ENCODE measurements around the gene TOP3A. TPM values are rescaled to one million over a fixed set of nuclear protein-coding genes. Genes with fewer than 3 reads are reported as not detected.

TOP3A gene
- total RNA-seq, 6 experiments from 2014 or later, result 23.0 to 26.4 (median 24.0) TPM

DNA sequence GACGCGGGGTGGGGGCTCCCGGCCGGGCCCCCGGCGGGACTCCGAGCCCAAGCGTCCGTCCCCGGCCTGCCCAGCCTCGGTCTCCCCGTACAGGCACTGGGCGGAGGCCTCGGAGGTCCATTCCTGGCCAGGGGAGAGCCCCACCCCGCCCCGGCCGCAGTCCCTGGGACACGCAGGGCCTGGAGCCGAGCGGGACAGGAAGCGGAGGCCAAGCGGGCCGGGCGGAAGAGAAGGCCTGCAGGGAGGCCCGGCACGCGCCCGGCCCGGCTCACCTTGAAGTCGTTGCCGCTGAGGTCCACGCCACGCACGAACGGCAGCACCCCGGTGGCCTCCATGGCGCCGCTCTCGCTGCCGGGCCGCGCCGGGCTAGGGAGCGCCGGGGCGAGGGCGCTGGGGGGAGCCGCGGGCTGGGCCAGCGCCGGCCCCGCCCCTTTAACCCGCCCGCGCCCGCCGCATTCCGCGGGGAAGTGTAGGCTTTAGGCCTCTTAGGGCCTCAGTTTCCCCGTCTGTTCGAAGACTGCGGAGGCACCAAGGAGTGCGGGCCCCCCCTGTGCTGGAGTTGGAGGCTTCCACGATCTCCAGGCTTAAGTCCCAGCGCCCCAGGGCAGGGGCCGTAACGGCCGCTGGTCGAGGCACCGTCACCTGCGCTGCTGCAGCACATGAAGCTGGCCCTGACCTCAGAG lies 56.3 kb downstream of the TOP3A start, which contains the start of gene FLII:
FLII (minus strand) TSS at position 383 of the 683 bp plus-strand sequence; CDS start at position 335, 48 bp downstream.
- Mint-ChIP-seq H3K4me1 (ENCODE audit: low read depth) (peaks cover 33% of the 10 kb centered on the region), H3K9me3 (no peaks in the 10 kb centered on the region), H3K4me3 (peak within 1 kb of the TSS; percentile 100), H3K27ac (peak within 1 kb of the TSS; percentile 98), H3K27me3 (ENCODE audit: insufficient read depth) (no peaks in the 10 kb centered on the region; the same call in 1 of the 2 replicates), H3K36me3 (ENCODE audit: low read depth) (no peaks in the 10 kb centered on the region; the same call in 1 of the 2 replicates)
- TF ChIP-seq, protein P1, sequence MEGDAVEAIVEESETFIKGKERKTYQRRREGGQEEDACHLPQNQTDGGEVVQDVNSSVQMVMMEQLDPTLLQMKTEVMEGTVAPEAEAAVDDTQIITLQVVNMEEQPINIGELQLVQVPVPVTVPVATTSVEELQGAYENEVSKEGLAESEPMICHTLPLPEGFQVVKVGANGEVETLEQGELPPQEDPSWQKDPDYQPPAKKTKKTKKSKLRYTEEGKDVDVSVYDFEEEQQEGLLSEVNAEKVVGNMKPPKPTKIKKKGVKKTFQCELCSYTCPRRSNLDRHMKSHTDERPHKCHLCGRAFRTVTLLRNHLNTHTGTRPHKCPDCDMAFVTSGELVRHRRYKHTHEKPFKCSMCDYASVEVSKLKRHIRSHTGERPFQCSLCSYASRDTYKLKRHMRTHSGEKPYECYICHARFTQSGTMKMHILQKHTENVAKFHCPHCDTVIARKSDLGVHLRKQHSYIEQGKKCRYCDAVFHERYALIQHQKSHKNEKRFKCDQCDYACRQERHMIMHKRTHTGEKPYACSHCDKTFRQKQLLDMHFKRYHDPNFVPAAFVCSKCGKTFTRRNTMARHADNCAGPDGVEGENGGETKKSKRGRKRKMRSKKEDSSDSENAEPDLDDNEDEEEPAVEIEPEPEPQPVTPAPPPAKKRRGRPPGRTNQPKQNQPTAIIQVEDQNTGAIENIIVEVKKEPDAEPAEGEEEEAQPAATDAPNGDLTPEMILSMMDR (IDR thresholded peaks at IDR 0.05), result 0 out of 2 replicates have a peak, but pooled peaks have one; percentile 4
- DNase-seq, result no peak

DNA sequence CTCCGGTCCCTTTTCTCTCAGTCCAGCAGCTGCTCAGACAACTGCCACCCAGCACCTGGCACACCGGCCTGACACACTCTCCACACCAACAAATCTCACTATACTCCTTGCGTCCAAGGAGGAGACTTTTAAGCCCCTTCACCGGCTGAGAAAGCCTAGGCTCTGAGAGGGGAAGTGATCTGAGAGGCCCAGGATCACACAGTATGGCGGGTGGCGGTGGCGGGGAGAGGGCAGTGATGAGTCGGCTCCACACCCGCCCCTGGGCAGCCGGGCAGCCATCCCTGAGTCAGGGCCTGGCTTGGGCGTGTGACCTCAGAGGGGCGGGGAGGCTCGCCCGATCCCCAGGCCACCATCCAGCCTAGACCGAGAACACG lies 56.8 kb downstream of the TOP3A start:
- Mint-ChIP-seq H3K27me3 (ENCODE audit: insufficient read depth) (no peaks in the 10 kb centered on the region; the same call in 1 of the 2 replicates), H3K4me3 (peak overlapping the region; percentile 100), H3K36me3 (ENCODE audit: low read depth) (no peaks in the 10 kb centered on the region; the same call in 1 of the 2 replicates), H3K4me1 (ENCODE audit: low read depth) (peaks cover 33% of the 10 kb centered on the region), H3K9me3 (no peaks in the 10 kb centered on the region), H3K27ac (peak overlapping the region; percentile 98)
- DNase-seq, result peak; percentile 78
- TF ChIP-seq, protein P1 (IDR thresholded peaks at IDR 0.05), result peak; percentile 32

DNA sequence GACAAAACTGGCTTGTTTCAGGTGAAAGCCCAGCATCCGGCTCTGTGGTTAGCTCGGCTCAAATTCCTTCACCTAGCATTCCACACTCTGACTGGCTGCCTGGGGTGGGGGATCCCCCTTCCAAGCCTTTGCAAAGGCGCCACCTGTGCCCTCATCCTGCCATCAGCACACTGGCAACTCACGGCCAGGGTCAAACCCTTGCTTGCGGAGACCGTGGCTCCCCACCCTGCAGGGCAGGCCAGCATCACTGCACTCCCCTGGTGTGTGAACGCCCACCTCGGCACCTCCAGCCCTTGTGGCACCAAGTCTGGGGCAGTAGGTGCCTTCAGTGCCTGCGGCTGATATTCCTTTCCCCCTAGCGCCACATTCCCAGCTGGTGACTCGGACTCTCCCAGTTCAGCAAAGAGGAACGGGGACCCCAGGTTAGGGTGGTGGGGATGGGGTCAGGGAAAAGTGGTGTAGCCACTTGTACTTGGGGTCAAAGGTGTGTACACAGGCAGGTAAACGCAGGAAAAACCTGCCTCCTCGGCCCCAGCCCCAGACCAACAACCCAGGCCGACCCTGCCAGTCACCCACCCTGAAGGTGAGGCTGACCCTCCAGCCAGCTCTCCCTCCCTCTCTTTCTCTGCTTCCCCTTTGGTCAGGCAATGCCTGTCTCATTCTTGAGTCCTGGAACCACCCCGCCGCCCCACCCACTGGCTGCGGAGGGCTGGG lies 57.4 kb downstream of the TOP3A start:
- H3K27ac Mint-ChIP-seq, result peak overlapping the region; percentile 98
- H3K4me1 Mint-ChIP-seq (ENCODE audit: low read depth), result peaks cover 33% of the 10 kb centered on the region
- DNase-seq, result peak; percentile 52
- peak overlapping the region; percentile 100 for H3K4me3 Mint-ChIP-seq
- TF ChIP-seq, protein P1 (IDR thresholded peaks at IDR 0.05), result no peak
- H3K27me3 Mint-ChIP-seq (ENCODE audit: insufficient read depth), result no peaks in the 10 kb centered on the region; the same call in 1 of the 2 replicates
- no peaks in the 10 kb centered on the region for H3K9me3 Mint-ChIP-seq
- H3K36me3 Mint-ChIP-seq (ENCODE audit: low read depth), result no peaks in the 10 kb centered on the region; the same call in 1 of the 2 replicates

DNA sequence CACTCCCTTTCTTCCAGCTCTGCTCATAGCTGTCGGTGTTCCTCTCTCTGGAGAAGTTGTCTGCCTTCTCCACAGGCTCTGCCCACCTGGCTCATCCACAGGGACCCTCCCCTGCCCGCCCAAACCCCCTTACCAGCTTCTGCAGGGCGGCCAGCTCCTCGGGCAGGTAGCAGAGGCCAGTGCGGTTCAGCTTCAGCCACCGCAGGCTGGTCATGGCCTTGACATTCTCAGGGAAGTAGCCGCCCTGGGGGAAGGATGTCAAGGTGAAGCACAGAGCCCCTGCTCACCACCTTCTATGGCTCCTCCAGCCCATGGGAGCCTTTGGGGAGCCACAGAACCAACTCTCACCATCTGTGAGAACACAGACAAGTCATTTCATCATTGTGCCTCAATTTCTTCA lies 58.0 kb downstream of the TOP3A start:
- peaks cover under 1% of the 10 kb centered on the region; the same call in 1 of the 2 replicates for H3K36me3 Mint-ChIP-seq (ENCODE audit: low read depth)
- DNase-seq, result no peak
- peaks cover 29% of the 10 kb centered on the region for H3K4me1 Mint-ChIP-seq (ENCODE audit: low read depth)
- TF ChIP-seq, protein P1 (IDR thresholded peaks at IDR 0.05), result no peak
- no peaks in the 10 kb centered on the region for H3K9me3 Mint-ChIP-seq
- H3K27me3 Mint-ChIP-seq (ENCODE audit: insufficient read depth), result no peaks in the 10 kb centered on the region; the same call in 1 of the 2 replicates
- peak overlapping the region; percentile 98 for H3K27ac Mint-ChIP-seq
- H3K4me3 Mint-ChIP-seq, result peak overlapping the region; percentile 100

DNA sequence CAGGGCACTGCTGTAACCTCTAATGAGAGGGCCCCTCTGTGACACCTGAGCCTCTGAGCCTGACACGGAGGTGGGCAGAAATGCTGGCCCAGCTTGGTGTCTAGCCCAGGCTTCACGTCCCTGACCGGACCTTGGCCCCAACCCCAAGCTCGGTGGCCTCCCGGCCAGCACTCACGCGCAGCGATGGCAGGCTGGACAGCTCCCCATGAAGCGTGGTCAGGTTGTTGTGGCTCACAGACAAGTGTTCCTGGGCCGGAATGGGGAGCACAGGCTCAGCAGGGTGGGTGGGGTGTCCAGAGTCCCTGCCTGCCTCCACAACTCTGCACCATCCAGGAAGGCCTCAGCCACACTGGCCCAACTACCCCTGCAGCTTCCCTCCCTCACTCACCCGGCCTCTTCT lies 58.4 kb downstream of the TOP3A start:
- Mint-ChIP-seq H3K27ac (peak overlapping the region; percentile 11; the same call in 1 of the 2 replicates), H3K36me3 (ENCODE audit: low read depth) (peaks cover 4% of the 10 kb centered on the region; the same call in 1 of the 2 replicates), H3K4me1 (ENCODE audit: low read depth) (peaks cover 24% of the 10 kb centered on the region), H3K27me3 (ENCODE audit: insufficient read depth) (no peaks in the 10 kb centered on the region; the same call in 1 of the 2 replicates), H3K4me3 (no peak overlapping the region), H3K9me3 (no peaks in the 10 kb centered on the region)
- TF ChIP-seq, protein P1 (IDR thresholded peaks at IDR 0.05), result no peak
- no peak for DNase-seq

Measured in HFFc6 (cell line).